CD14-positive monocyte (primary cell): ENCODE data around the gene SLC44A2. TPM values are rescaled to one million over a fixed set of nuclear protein-coding genes. Genes with fewer than 3 reads are reported as not detected.
A peak's percentile ranks its signal among the peaks of the same experiment; 100 is the strongest.

Source experiments
- DNase-seq, 3 donors: peaks; one replicate each; pipeline ENCODE4 v3.0.0-alpha.2; 2011 to 2022
- H2AFZ ChIP-seq: 2 replicates; pipeline ENCODE4 v1.6.0; 2012; ENCODE audit warnings: mild to moderate bottlenecking, low read depth, low read length, inconsistent platforms; ENCODE audit not compliant: insufficient read depth, poor library complexity, severe bottlenecking
- H3K27ac ChIP-seq, 2 donors: 1 replicate in 1 of 2; 2 replicates in 1 of 2; pipeline ENCODE4 v1.5.1; 2012 to 2013; ENCODE audit warnings: low read length in 2 of 2, control low read depth in 1 of 2, inconsistent platforms in 1 of 2, low read depth in 1 of 2, mild to moderate bottlenecking in 1 of 2
- H3K27me3 ChIP-seq, 2 donors: one replicate each; pipeline versions ENCODE4 v1.6.0 to v1.6.1; 2011 to 2013; ENCODE audit warnings: low read length in 2 of 2; ENCODE audit not compliant: control insufficient read depth in 2 of 2, insufficient read depth in 2 of 2
- H3K36me3 ChIP-seq, 2 donors: replicated peaks in 1 of 2; 1 replicate in 1 of 2; 2 replicates in 1 of 2; pipeline versions ENCODE4 v1.5.1 to v1.6.1; 2012 to 2013; ENCODE audit warnings: low read length in 2 of 2, control low read depth in 1 of 2, inconsistent platforms in 1 of 2, mild to moderate bottlenecking in 1 of 2; ENCODE audit not compliant: insufficient read depth in 2 of 2, control insufficient read depth in 1 of 2
- H3K4me1 ChIP-seq, 2 donors: 1 replicate in 1 of 2; 2 replicates in 1 of 2; pipeline versions ENCODE4 v1.5.1 to v1.6.1; 2012 to 2013; ENCODE audit warnings: low read length in 2 of 2, control low read depth in 1 of 2, inconsistent platforms in 1 of 2, mild to moderate bottlenecking in 1 of 2, moderate library complexity in 1 of 2; ENCODE audit not compliant: insufficient read depth in 2 of 2, control insufficient read depth in 1 of 2
- H3K4me2 ChIP-seq: replicated peaks from 2 replicates; pipeline ENCODE3; 2012; ENCODE audit warnings: low read length, moderate library complexity, mild to moderate bottlenecking; ENCODE audit not compliant: poor library complexity, severe bottlenecking; ENCODE audit errors: extremely low read depth
- H3K4me3 ChIP-seq, 3 experiments: fragments of 200-600 bp in 1 of 3; sonication (generic) in 1 of 3; replicated peaks in 1 of 3; 1 replicate in 2 of 3; 2 replicates in 1 of 3; pipeline ENCODE4 v1.5.1; 2011 to 2013; ENCODE audit warnings: low read length in 3 of 3, mild to moderate bottlenecking in 3 of 3, control low read depth in 2 of 3, low read depth in 2 of 3, inconsistent platforms in 1 of 3, moderate library complexity in 1 of 3
- H3K79me2 ChIP-seq: 2 replicates; pipeline ENCODE4 v1.6.0; 2012; ENCODE audit warnings: mild to moderate bottlenecking, control low read depth, inconsistent platforms, low read length, moderate library complexity; ENCODE audit not compliant: insufficient read depth
- H3K9ac ChIP-seq: 2 replicates; pipeline ENCODE4 v1.6.0; 2017; ENCODE audit warnings: low read length, mild to moderate bottlenecking; ENCODE audit not compliant: insufficient read depth, poor library complexity, severe bottlenecking
- H3K9me3 ChIP-seq, 2 donors: replicated peaks in 1 of 2; 1 replicate in 1 of 2; 2 replicates in 1 of 2; pipeline versions ENCODE4 v1.5.1 to v1.6.1; 2012 to 2013; ENCODE audit warnings: low read length in 2 of 2, control low read depth in 1 of 2; ENCODE audit not compliant: control insufficient read depth in 1 of 2, insufficient read depth in 1 of 2
- H4K20me1 ChIP-seq: 2 replicates; pipeline ENCODE4 v1.6.0; 2012; ENCODE audit warnings: mild to moderate bottlenecking, low read length, control low read depth, moderate library complexity; ENCODE audit not compliant: insufficient read depth
- H3K27ac Mint-ChIP-seq, 7 donors: one replicate each; pipeline ENCODE4 v1.8.0; 2020; ENCODE audit warnings: mild to moderate bottlenecking in 7 of 7, mixed read lengths in 7 of 7, moderate library complexity in 6 of 7, inconsistent platforms in 2 of 7
- H3K27me3 Mint-ChIP-seq, 3 donors: one replicate each; pipeline ENCODE4 v1.8.0; 2021 to 2022; ENCODE audit warnings: low read depth in 3 of 3, mild to moderate bottlenecking in 3 of 3, mixed read lengths in 3 of 3, moderate library complexity in 3 of 3, inconsistent platforms in 1 of 3
- H3K36me3 Mint-ChIP-seq, 2 donors: one replicate each; pipeline ENCODE4 v1.8.0; 2020; ENCODE audit warnings: mixed read lengths in 2 of 2, inconsistent platforms in 1 of 2, mild to moderate bottlenecking in 1 of 2
- H3K4me1 Mint-ChIP-seq: one replicate; pipeline ENCODE4 v1.8.0; 2020; ENCODE audit warnings: mild to moderate bottlenecking, mixed read lengths
- H3K4me3 Mint-ChIP-seq, 2 donors: one replicate each; pipeline ENCODE4 v1.8.0; 2020; ENCODE audit warnings: mild to moderate bottlenecking in 2 of 2, mixed read lengths in 2 of 2, moderate library complexity in 1 of 2
- H3K9me3 Mint-ChIP-seq, 7 donors: one replicate each; pipeline ENCODE4 v1.8.0; 2020 to 2022; ENCODE audit warnings: mixed read lengths in 7 of 7, mild to moderate bottlenecking in 6 of 7, moderate library complexity in 6 of 7, inconsistent platforms in 2 of 7
- WGBS: methylation state at CpG from one replicate; pipeline ENCODE4 v1.1.5; 2013; ENCODE audit warnings: missing lambda C conversion rate; ENCODE audit not compliant: insufficient coverage; 5-methylcytosine and 5-hydroxymethylcytosine counted together
- intact Hi-C, 2 donors: fragments of 100-400 bp; cut with micrococcal nuclease; formaldehyde crosslinking; loops; one replicate each; pipeline versions ENCODE4 v1.15.0 to v1.15.1; 2023
- polyA plus RNA-seq, 3 donors: library from polyadenylated mRNA; depleted of rRNA in 1 of 3; unstranded in 2 of 3; stranded (reverse) in 1 of 3; fragments of 300-500 nt in 2 of 3; fragments of >200 nt in 1 of 3; fragmentation: Illumina TruSeq in 2 of 3; gene quantifications; 1 replicate in 2 of 3; 2 replicates in 1 of 3; pipeline ENCODE4 v1.2.3, GENCODE V29; 2012 to 2021
- TF ChIP-seq, protein P1 (sequence below): fragments of 200-600 bp; IDR thresholded peaks from one replicate; pipeline ENCODE4 v1.8.0; 2022; ENCODE audit warnings: antibody characterized with exemption, mild to moderate bottlenecking

Gene SLC44A2
- polyA plus RNA-seq, 3 donors, result 43.5 to 95.9 (median 69.4) TPM

GRCh38 chr19:10602330-10603083 is 22.8 kb upstream of the SLC44A2 start:
- peak overlapping the region; percentile 92 to 95 (median 92) for H3K4me3 ChIP-seq
- peaks cover 27% of the 10 kb centered on the region for H4K20me1 ChIP-seq
- H3K27me3 ChIP-seq, result no peaks in the 10 kb centered on the region
- peaks cover 13% of the 10 kb centered on the region for H3K79me2 ChIP-seq
- H3K9me3 ChIP-seq, result no peaks in the 10 kb centered on the region
- H3K4me1 Mint-ChIP-seq, result peaks cover 30% of the 10 kb centered on the region
- DNase-seq, result peak; percentile 62 to 73 (median 70)
- peak overlapping the region; percentile 89 to 92 for H3K4me3 Mint-ChIP-seq
- H3K27ac ChIP-seq, result peak overlapping the region; percentile 75 to 79
- intact Hi-C loops, result loop anchor here in 1 of 2 donors (5.0 kb wide), 1 partner anchor 35 kb away; no protein-coding TSS in a partner anchor
- H3K9ac ChIP-seq, result peak overlapping the region; percentile 74
- H3K36me3 Mint-ChIP-seq, result no peaks in the 10 kb centered on the region
- under 1% methylated on average over 42 of the region's 76 CpGs for WGBS
- TF ChIP-seq, protein P1, sequence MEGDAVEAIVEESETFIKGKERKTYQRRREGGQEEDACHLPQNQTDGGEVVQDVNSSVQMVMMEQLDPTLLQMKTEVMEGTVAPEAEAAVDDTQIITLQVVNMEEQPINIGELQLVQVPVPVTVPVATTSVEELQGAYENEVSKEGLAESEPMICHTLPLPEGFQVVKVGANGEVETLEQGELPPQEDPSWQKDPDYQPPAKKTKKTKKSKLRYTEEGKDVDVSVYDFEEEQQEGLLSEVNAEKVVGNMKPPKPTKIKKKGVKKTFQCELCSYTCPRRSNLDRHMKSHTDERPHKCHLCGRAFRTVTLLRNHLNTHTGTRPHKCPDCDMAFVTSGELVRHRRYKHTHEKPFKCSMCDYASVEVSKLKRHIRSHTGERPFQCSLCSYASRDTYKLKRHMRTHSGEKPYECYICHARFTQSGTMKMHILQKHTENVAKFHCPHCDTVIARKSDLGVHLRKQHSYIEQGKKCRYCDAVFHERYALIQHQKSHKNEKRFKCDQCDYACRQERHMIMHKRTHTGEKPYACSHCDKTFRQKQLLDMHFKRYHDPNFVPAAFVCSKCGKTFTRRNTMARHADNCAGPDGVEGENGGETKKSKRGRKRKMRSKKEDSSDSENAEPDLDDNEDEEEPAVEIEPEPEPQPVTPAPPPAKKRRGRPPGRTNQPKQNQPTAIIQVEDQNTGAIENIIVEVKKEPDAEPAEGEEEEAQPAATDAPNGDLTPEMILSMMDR, result no peak
- peaks cover 0 to 3% (median 0%) of the 10 kb centered on the region in 7 donors for H3K9me3 Mint-ChIP-seq
- H3K27me3 Mint-ChIP-seq, result peaks cover 1 to 5% (median 3%) of the 10 kb centered on the region in 3 donors
- H2AFZ ChIP-seq, result peak overlapping the region; percentile 79
- H3K4me2 ChIP-seq, result peak overlapping the region; percentile 97
- peak overlapping the region; percentile 87 to 95 (median 92) for H3K27ac Mint-ChIP-seq
- peaks cover 29 to 35% of the 10 kb centered on the region in 2 donors for H3K4me1 ChIP-seq
- H3K36me3 ChIP-seq, result no peaks in the 10 kb centered on the region

GRCh38 chr19:10603084-10603872 is 22.1 kb upstream of the SLC44A2 start:
- intact Hi-C loops, result loop anchor here in 1 of 2 donors (5.0 kb wide), 1 partner anchor 34 kb away; no protein-coding TSS in a partner anchor
- H3K79me2 ChIP-seq, result peaks cover 13% of the 10 kb centered on the region
- peak overlapping the region; percentile 87 to 95 (median 92) for H3K27ac Mint-ChIP-seq
- peak overlapping the region; percentile 89 to 92 for H3K4me3 Mint-ChIP-seq
- peaks cover 27% of the 10 kb centered on the region for H4K20me1 ChIP-seq
- peak overlapping the region; percentile 92 to 95 (median 92) for H3K4me3 ChIP-seq
- H3K4me2 ChIP-seq, result peak overlapping the region; percentile 97
- peaks cover 26% of the 10 kb centered on the region for H3K4me1 Mint-ChIP-seq
- H3K36me3 ChIP-seq, result no peaks in the 10 kb centered on the region
- H2AFZ ChIP-seq, result peak overlapping the region; percentile 79
- peaks cover 1 to 5% (median 3%) of the 10 kb centered on the region in 3 donors for H3K27me3 Mint-ChIP-seq
- DNase-seq, result peak in 1 of 3 donors; percentile 26
- peak overlapping the region; percentile 75 to 79 for H3K27ac ChIP-seq
- H3K9ac ChIP-seq, result peak overlapping the region; percentile 74
- H3K27me3 ChIP-seq, result no peaks in the 10 kb centered on the region
- H3K36me3 Mint-ChIP-seq, result no peaks in the 10 kb centered on the region
- TF ChIP-seq, protein P1, result no peak
- H3K4me1 ChIP-seq, result peaks cover 29 to 33% of the 10 kb centered on the region in 2 donors
- H3K9me3 Mint-ChIP-seq, result peaks cover 0 to 3% (median 0%) of the 10 kb centered on the region in 7 donors
- 7% methylated on average over 15 of the region's 19 CpGs for WGBS
- H3K9me3 ChIP-seq, result no peaks in the 10 kb centered on the region
